Stimulated activated CD4-positive, alpha-beta T cell treated with anti-CD3 and anti-CD28 coated beads, TNF-alpha, amount 100 ng/mL, for 1 hour (primary cell): ENCODE measurements around the gene TDRD9.
"Not testable (repeated sequence)": the region's sequence is repeated elsewhere in the genome, so short reads cannot be mapped to it uniquely, and the experiment has no call there.

Experiments used
- DNase-seq, 3 donors: peaks; one replicate each; pipeline ENCODE4 v3.0.0-alpha.2; 2020; ENCODE audit warnings: low read depth in 3 of 3, low spot score in 1 of 3

The TDRD9 gene

GRCh38 chr14:103974575-103974974 is 46.3 kb downstream of the TDRD9 start:
- no peak for DNase-seq

- not testable (repeated sequence) for DNase-seq
Observed at GRCh38 chr14:103980623-103981238, 52.5 kb downstream of the TDRD9 start.

GRCh38 chr14:103984196-103984595 is 55.9 kb downstream of the TDRD9 start:
- no peak for DNase-seq

- DNase-seq, result no peak
Observed at GRCh38 chr14:103989034-103989433, 60.8 kb downstream of the TDRD9 start.

GRCh38 chr14:103989964-103990363 is 61.7 kb downstream of the TDRD9 start:
- DNase-seq, result no peak

- DNase-seq, result no peak
Observed at GRCh38 chr14:103994535-103995184, 66.4 kb downstream of the TDRD9 start.

GRCh38 chr14:103995876-103996275 is 67.6 kb downstream of the TDRD9 start:
- DNase-seq, result no peak

GRCh38 chr14:103997391-103997790 is 69.1 kb downstream of the TDRD9 start:
- DNase-seq, result no peak

- no peak for DNase-seq
Observed at GRCh38 chr14:103998027-103998426, 69.8 kb downstream of the TDRD9 start.

GRCh38 chr14:103999795-104000440 is 71.7 kb downstream of the TDRD9 start:
- no peak for DNase-seq

GRCh38 chr14:104001003-104001402 is 72.7 kb downstream of the TDRD9 start:
- no peak for DNase-seq

- no peak for DNase-seq
Observed at GRCh38 chr14:104003616-104004015, 75.4 kb downstream of the TDRD9 start.

GRCh38 chr14:104004849-104005248 is 76.6 kb downstream of the TDRD9 start:
- no peak for DNase-seq

- no peak for DNase-seq
Observed at GRCh38 chr14:104005489-104005888, 77.2 kb downstream of the TDRD9 start.

GRCh38 chr14:104007121-104007520 is 78.9 kb downstream of the TDRD9 start:
- no peak for DNase-seq

GRCh38 chr14:104009297-104009696 is 81.0 kb downstream of the TDRD9 start:
- DNase-seq, result no peak

- DNase-seq, result no peak
Observed at GRCh38 chr14:104011824-104012517, 83.7 kb downstream of the TDRD9 start.

GRCh38 chr14:104014764-104015163 is 86.5 kb downstream of the TDRD9 start:
- DNase-seq, result no peak

- DNase-seq, result no peak
Observed at GRCh38 chr14:104016873-104017650, 88.8 kb downstream of the TDRD9 start.

- DNase-seq, result no peak
Observed at GRCh38 chr14:104019029-104019428, 90.8 kb downstream of the TDRD9 start.

- no peak for DNase-seq
Observed at GRCh38 chr14:104019806-104020205, 91.5 kb downstream of the TDRD9 start.
